ENCODE measurements around the gene ADAMTS6.
A peak's percentile ranks its signal among the peaks of the same experiment; 100 is the strongest.
"Not testable (repeated sequence)": the region's sequence is repeated elsewhere in the genome, so short reads cannot be mapped to it uniquely, and the experiment has no call there.

The ADAMTS6 gene

GRCh38 chr5:65481635-65482295, at the start of gene ADAMTS6:
ADAMTS6 (minus strand) TSS chr5:65481920; CDS start chr5:65473673, 8,247 bp downstream.
- peak; percentile 48 for DNase-seq (ENCODE audit: low spot score)

- DNase-seq (ENCODE audit: low spot score), result no peak
Observed at GRCh38 chr5:65530904-65531303, 49.2 kb upstream of the ADAMTS6 start.

- DNase-seq (ENCODE audit: low spot score), result no peak
Observed at GRCh38 chr5:65525726-65526125, 44.0 kb upstream of the ADAMTS6 start.

DNA sequence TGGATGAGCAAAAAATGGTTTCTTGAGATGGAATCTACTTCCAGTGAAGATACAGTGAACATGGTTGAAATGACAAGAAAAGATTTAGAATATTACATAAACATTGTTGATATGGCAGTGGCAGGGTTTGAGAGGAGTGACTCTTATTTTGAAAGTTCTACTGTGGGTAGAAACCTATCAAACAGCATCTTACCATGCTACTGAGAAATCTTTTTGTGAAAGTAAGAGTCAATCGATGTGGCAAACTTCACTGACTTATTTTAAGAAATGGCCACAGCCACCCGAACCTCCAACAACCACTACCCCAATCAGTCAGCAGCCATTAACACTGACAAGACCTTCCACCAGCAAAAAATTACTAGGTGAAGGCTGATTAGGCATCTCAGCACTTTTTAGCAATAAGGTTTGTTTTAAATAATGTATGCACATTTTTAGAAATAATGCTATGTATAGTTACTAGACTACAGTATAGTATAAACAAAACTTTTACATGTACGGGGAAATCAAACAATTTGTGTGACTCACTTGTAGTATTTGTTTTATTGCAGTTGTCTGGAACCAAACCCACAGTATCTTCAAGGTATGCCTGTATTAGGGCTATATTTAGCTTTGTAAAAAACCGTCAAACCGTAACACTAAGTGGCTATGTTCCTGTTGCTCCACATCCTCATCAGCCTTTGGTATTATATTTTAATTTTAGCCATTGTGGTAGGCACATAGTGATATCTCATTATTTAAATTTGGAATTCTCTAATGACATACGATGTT, 30.6 kb upstream of the ADAMTS6 start:
- DNase-seq (ENCODE audit: low spot score), result no peak

- DNase-seq (ENCODE audit: low spot score), result no peak
Observed at GRCh38 chr5:65508978-65509377, 27.3 kb upstream of the ADAMTS6 start.

- no peak for DNase-seq (ENCODE audit: low spot score)
Observed at GRCh38 chr5:65506961-65507360, 25.2 kb upstream of the ADAMTS6 start.

- no peak for DNase-seq (ENCODE audit: low spot score)
Observed at GRCh38 chr5:65489119-65489518, 7.4 kb upstream of the ADAMTS6 start.

- DNase-seq (ENCODE audit: low spot score), result not testable (repeated sequence)
Observed at GRCh38 chr5:65488038-65488687, 6.4 kb upstream of the ADAMTS6 start.

GRCh38 chr5:65486803-65487202, 5.1 kb upstream of the ADAMTS6 start:
- DNase-seq (ENCODE audit: low spot score), result not testable (repeated sequence)

DNA sequence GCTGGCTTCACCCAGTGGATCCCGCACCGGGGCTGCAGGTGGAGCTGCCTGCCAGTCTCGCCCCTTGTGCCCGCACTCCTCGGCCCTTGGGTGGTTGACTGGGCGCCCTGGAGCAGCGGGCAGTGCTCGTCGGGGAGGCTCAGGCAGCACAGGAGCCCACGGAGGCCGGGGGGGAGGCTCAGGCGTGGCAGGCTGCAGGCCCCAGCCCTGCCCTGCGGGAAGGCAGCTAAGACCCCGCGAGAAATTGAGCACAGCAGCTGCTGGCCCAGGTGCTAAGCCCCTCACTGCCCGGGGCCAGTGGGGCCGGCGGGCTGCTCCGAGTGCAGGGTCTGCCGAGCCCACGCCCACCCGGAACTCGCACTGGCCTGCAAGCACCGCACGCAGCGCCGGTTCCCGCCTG, 3.7 kb upstream of the ADAMTS6 start:
- no peak for DNase-seq (ENCODE audit: low spot score)

- DNase-seq (ENCODE audit: low spot score), result peak; percentile 34
Observed at GRCh38 chr5:65483546-65484346, 2.0 kb upstream of the ADAMTS6 start.

DNA sequence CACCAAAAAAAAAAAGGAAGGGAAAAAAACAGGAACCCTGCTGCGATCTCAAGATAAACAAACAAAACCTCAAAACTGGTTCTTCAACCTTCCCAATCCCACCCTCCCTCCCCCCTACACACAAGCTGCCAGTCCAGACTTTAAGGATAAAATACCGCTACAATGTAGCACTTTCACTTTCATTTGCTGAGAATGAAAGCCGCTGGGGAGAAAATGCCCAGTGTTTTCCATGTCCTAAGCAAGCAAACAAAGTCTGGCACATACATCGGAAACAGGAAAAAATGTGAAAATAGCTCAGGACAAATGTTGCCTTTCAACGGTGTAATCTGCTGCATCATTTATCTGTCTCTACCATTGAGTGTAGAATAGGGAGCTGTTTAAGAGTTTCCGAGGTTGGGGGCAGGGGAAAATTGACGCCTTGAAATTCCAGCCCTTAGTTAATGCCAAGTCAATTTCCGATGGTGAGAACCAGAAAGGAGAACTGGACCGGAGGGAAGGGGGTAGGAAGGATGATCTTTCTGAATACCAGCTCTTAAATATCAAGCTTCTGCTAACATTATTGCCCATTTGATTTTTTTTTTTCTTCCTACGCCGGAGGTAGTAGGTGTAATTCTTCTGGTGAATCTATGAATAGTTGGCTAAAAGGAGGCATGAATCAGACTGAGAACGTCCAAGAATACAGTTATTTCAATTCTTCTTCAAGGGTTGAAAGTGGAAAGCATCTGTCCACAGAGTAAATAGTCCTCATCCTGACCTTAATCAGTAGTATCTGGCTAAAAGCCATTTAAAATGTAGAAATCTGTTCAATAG, 1.2 kb upstream of the ADAMTS6 start:
- DNase-seq (ENCODE audit: low spot score), result no peak

DNA sequence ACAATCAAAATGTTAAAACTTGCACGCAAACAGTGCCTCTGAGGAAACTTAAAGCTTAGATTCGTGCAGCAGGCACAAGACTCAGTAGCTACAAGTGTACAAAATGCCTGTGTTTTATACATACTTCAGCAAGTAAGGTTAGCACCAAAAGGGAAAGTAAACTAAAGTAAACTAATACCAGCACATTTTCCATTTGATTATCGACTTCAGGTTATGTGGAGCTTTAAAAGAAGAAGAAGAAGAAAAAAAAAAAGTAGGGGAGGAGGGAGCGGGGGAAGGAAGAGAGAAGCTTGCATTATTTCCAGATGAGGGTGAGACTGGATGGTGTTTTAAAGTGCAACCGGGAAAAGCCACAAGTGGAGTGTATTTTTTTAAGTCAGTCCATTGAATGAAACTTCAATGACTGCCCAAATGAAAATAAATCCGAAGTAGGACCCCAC, 596 bp upstream of the ADAMTS6 start:
- DNase-seq (ENCODE audit: low spot score), result no peak

DNA sequence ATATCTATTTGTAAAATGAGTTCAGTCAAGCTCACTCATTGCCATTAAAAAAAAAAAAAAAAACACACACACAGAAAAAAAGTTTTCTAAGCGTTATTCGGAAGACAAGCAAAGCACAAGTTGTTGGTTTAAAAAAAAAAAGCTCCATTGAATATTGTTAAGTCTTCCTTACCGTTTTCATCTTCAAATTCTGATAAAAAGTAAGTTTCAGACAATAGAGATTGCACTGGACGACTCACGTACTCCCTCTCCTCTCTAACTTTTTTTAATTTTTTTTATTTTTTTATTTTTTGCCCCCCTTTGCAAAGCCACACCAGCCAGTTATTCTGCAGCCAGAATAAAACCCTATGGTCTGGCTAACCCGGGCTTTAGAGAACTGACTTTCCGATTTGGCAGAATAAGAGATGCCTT, 544 bp downstream of the ADAMTS6 start:
- DNase-seq (ENCODE audit: low spot score), result no peak

GRCh38 chr5:65480306-65480865, 1.3 kb downstream of the ADAMTS6 start:
- DNase-seq (ENCODE audit: low spot score), result no peak

GRCh38 chr5:65479527-65479926, 2.2 kb downstream of the ADAMTS6 start:
- no peak for DNase-seq (ENCODE audit: low spot score)

DNA sequence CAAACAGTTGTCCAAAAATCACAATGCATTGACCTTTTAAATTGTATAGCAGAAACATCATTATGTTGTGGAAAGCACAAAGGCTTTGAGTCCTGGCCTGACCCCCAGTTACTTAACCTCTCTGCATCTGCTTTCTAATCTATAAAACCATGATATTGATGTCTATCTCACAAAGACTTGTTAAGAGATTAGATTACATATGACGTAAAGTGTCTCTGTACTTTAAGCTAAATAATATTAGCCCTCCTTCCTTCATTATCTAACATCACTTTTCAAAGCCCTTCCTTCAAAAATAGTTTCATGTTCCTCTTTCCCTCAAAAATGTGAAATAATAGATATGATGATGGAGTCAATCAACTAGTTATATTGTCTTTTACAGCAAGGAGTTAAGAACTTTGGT, 3.4 kb downstream of the ADAMTS6 start:
- no peak for DNase-seq (ENCODE audit: low spot score)

DNA sequence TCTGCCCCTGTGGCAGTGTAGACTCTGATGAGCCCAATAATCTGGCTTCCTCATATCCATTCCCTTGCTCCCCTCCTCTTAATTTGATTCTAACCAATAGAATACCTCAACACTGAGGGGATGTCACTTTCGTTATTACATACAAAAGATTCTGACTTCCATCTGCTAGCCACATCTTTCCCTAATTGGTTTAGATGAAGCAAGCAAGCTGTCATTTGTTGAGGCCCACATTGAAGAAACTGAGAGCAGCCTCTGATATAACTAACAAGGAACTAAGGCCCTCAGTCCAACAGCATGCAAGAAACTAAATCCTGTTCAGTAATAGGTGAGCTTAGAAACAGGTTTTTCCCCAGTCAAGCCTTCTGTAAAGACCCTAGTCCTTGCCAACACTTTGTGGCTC, 5.8 kb downstream of the ADAMTS6 start:
- no peak for DNase-seq (ENCODE audit: low spot score)

- DNase-seq (ENCODE audit: low spot score), result no peak
Observed at GRCh38 chr5:65475336-65475735, 6.4 kb downstream of the ADAMTS6 start.

GRCh38 chr5:65474130-65474711, 7.5 kb downstream of the ADAMTS6 start:
- no peak for DNase-seq (ENCODE audit: low spot score)

DNA sequence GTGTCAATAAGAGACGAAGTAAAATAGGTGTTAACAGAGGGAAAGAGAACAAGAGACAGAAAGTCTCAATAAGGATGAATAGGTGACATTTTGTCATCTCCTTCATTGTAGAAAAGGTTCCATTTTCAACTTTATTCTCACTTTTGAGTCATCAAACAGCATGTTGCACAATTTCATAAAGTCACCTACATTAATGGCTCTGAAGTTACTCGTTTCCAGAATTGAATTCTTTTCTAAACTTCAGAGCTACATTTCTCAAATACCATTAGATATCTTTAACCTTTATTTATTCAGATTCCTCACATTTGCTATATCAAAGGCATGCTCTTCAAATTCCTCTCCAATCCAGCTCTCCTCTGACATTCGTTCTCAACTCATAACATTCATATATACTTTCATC, 13.1 kb downstream of the ADAMTS6 start:
- no peak for DNase-seq (ENCODE audit: low spot score)

Data from HuH-7 (cell line).